ENCODE results near the gene KIRREL3.

GRCh38 chr11:126460417-126461095 lies 540.0 kb downstream of the KIRREL3 start:
- TF ChIP-seq POLR2AphosphoS5 (IDR thresholded peaks at IDR 0.05; ENCODE audit: low read depth, low read length), result no peak
- no peak for TF ChIP-seq PAX5 (IDR thresholded peaks at IDR 0.05; ENCODE audit: insufficient read depth, low read length, severe bottlenecking)
- TF ChIP-seq POLR2A (IDR thresholded peaks at IDR 0.05; ENCODE audit: low read depth, low read length), result no peak
- no peak for TF ChIP-seq TAF1 (IDR thresholded peaks at IDR 0.05; ENCODE audit: low read depth, low read length)
